GM12878 (cell line): ENCODE data around the gene DIAPH3. TPM values are rescaled to one million over a fixed set of nuclear protein-coding genes. Genes with fewer than 3 reads are reported as not detected.

Experiments
- ATAC-seq: fragments of 200-7000 bp; cut with Tn5 transposase; 3 replicates; pipeline ENCODE4 v1.9.1; 2020; ENCODE audit warnings: mild to moderate bottlenecking, moderate library complexity
- BruUV-seq: library from RNA; stranded (reverse); fragments of 400-500 nt; replicated peaks from 2 replicates; lab custom pipeline; 2021; lab: Mats Ljungman, UMichigan
- CTCF ChIA-PET: fragments of 300-600 bp; sonication (Branson Sonifier 250); formaldehyde crosslinking; extraction: SDS; loops from one replicate; lab custom pipeline; 2021; ENCODE audit warnings: inconsistent platforms; lab: Yijun Ruan, JAX
- POLR2A ChIA-PET: fragments of 350-600 bp; formaldehyde crosslinking; extraction: SDS; loops from one replicate; lab custom pipeline; 2021; ENCODE audit warnings: inconsistent platforms; lab: Charles Lee
- RAD21 ChIA-PET: fragments of 300-600 bp; sonication (Branson Sonifier 250); formaldehyde crosslinking; loops from one replicate; lab custom pipeline; 2023; ENCODE audit warnings: antibody characterized with exemption; ENCODE audit not compliant: unreplicated experiment; lab: Charles Lee
- SMC1A ChIA-PET: fragments of 300-600 bp; sonication (Branson Sonifier 250); formaldehyde crosslinking; loops from one replicate; lab custom pipeline; 2023; ENCODE audit not compliant: unreplicated experiment, uncharacterized antibody; lab: Charles Lee
- DNase-seq: peaks from one replicate; pipeline ENCODE4 v3.0.0-alpha.2; 2011; ENCODE audit warnings: low read depth, low spot score
- FAIRE-seq: peaks from 3 replicates; lab custom pipeline; 2011; peaks lifted over from hg19 to GRCh38; lab: Jason Lieb, UNC
- H2AFZ ChIP-seq: 2 replicates; pipeline ENCODE4 v1.6.0; 2011; ENCODE audit warnings: low read depth, low read length, control low read depth; ENCODE audit not compliant: control insufficient read depth
- H3K27ac ChIP-seq: 2 replicates; pipeline ENCODE4 v1.5.1; 2011; ENCODE audit warnings: control low read depth; ENCODE audit not compliant: control insufficient read depth, insufficient read depth
- H3K27me3 ChIP-seq, 2 experiments: replicated peaks in 1 of 2; 2 replicates each; pipeline versions ENCODE4 v1.6.0 to v1.6.1; 2011; ENCODE audit warnings: low read length in 1 of 2; ENCODE audit not compliant: control insufficient read depth in 2 of 2, insufficient read depth in 2 of 2
- H3K36me3 ChIP-seq, 2 experiments: 2 replicates each; pipeline ENCODE4 v1.5.1; 2011; ENCODE audit warnings: low read length in 1 of 2; ENCODE audit not compliant: control insufficient read depth in 2 of 2, insufficient read depth in 2 of 2
- H3K4me1 ChIP-seq: 2 replicates; pipeline ENCODE4 v1.6.1; 2011; ENCODE audit warnings: mild to moderate bottlenecking, low read length, moderate library complexity, mixed read lengths; ENCODE audit not compliant: control insufficient read depth, insufficient read depth
- H3K4me2 ChIP-seq: 2 replicates; pipeline ENCODE4 v1.6.0; 2011; ENCODE audit warnings: control low read depth; ENCODE audit not compliant: control insufficient read depth, insufficient read depth
- H3K4me3 ChIP-seq: fragments of 200-600 bp; sonication (generic); 2 replicates; pipeline ENCODE4 v1.5.1; 2016
- H3K79me2 ChIP-seq: 2 replicates; pipeline ENCODE4 v1.6.0; 2011; ENCODE audit warnings: low read length; ENCODE audit not compliant: control insufficient read depth, insufficient read depth
- H3K9ac ChIP-seq: 2 replicates; pipeline ENCODE4 v1.8.0; 2011; ENCODE audit warnings: low read length, control low read depth, mixed read lengths; ENCODE audit not compliant: control insufficient read depth, insufficient read depth
- H3K9me3 ChIP-seq: replicated peaks from 3 replicates; pipeline ENCODE4 v1.5.1; 2011; ENCODE audit warnings: mild to moderate bottlenecking, low read length; ENCODE audit not compliant: control insufficient read depth, insufficient read depth
- H4K20me1 ChIP-seq: 2 replicates; pipeline ENCODE4 v1.6.0; 2011; ENCODE audit not compliant: control insufficient read depth, insufficient read depth
- BMI1 ChIP-seq: fragments of 450-650 bp; IDR thresholded peaks from 2 replicates; pipeline ENCODE4 v1.6.1; 2016; ENCODE audit warnings: mild to moderate bottlenecking, moderate library complexity, borderline replicate concordance
- HDAC6 ChIP-seq: fragments of 200-600 bp; sonication (generic); IDR thresholded peaks from one replicate; pipeline ENCODE4 v1.8.0; 2017; ENCODE audit warnings: antibody characterized with exemption; ENCODE audit not compliant: unreplicated experiment
- JUND ChIP-seq: IDR thresholded peaks from 2 replicates; pipeline ENCODE4 v1.6.1; 2012; ENCODE audit warnings: low read depth, mild to moderate bottlenecking, low read length, improper control_type of control experiment, moderate library complexity
- KDM1A ChIP-seq: fragments of 200-600 bp; sonication (generic); IDR thresholded peaks from 2 replicates; pipeline ENCODE4 v1.6.1; 2016; ENCODE audit warnings: borderline replicate concordance
- RAD51 ChIP-seq: fragments of 450-650 bp; IDR thresholded peaks from 2 replicates; pipeline ENCODE4 v1.6.1; 2016; ENCODE audit warnings: moderate library complexity, mild to moderate bottlenecking, inconsistent platforms
- SMAD1 ChIP-seq: fragments of 450-650 bp; IDR thresholded peaks from 2 replicates; pipeline ENCODE4 v1.6.1; 2018; ENCODE audit warnings: mild to moderate bottlenecking, low read depth; ENCODE audit not compliant: partially characterized antibody
- SPI1 ChIP-seq: IDR thresholded peaks from 2 replicates; pipeline ENCODE4 v1.6.1; 2011; ENCODE audit warnings: low read depth, mild to moderate bottlenecking, low read length, moderate library complexity, borderline replicate concordance; ENCODE audit not compliant: insufficient read depth
- SREBF1 ChIP-seq: IDR thresholded peaks from 2 replicates; pipeline ENCODE4 v1.6.1; 2012; ENCODE audit warnings: mild to moderate bottlenecking, low read length
- TCF7 ChIP-seq: IDR thresholded peaks from 2 replicates; pipeline ENCODE4 v1.6.1; 2014; ENCODE audit warnings: antibody characterized with exemption, borderline replicate concordance
- WGBS: methylation state at CpG from one replicate; pipeline ENCODE4 v1.1.6; 2016; ENCODE audit warnings: low lambda C conversion rate; ENCODE audit not compliant: insufficient replicate concordance, insufficient coverage; ENCODE audit errors: missing lambda C conversion rate; 5-methylcytosine and 5-hydroxymethylcytosine counted together
- in situ Hi-C: fragments of 300-500 bp; cut with MboI; formaldehyde crosslinking; loops from 9 replicates; pipeline ENCODE4 v1.14.3; 2018; ENCODE audit warnings: mixed read lengths
- intact Hi-C: fragments of 100-400 bp; cut with micrococcal nuclease; formaldehyde crosslinking; loops from one replicate; pipeline ENCODE4 v1.14.2; 2022; ENCODE audit not compliant: unreplicated experiment
- polyA plus RNA-seq, 11 experiments: library from polyadenylated mRNA; depleted of rRNA in 4 of 11; unstranded in 6 of 11; stranded (reverse) in 5 of 11; fragments of >200 nt; fragmentation: Nextera tagmentation in 4 of 11; fragmentation: Illumina TruSeq in 1 of 11; extraction: Ambion mirVana in 4 of 11; extraction: Trizol in 1 of 11; gene quantifications; 1 replicate in 1 of 11; 2 replicates in 10 of 11; pipeline versions ENCODE4 v1.2.1 to v1.2.3, GENCODE V29; 2011 to 2016; ENCODE audit warnings: inconsistent platforms in 2 of 11, missing spikeins in 2 of 11, low read depth in 1 of 11
- total RNA-seq, 4 experiments: library from RNA; depleted of rRNA in 3 of 4; stranded (reverse); fragments of >200 nt in 3 of 4; fragmentation: Illumina TruSeq in 1 of 4; extraction: Trizol in 1 of 4; gene quantifications; 2 replicates each; pipeline versions ENCODE4 v1.2.1 to v1.2.3, GENCODE V29; 2013 to 2021
- TF ChIP-seq, protein P1 (sequence below): IDR thresholded peaks from 2 replicates; pipeline ENCODE4 v1.6.1; 2011; ENCODE audit warnings: low read depth, mild to moderate bottlenecking, low read length, moderate library complexity, borderline replicate concordance; ENCODE audit errors: extremely low read depth
- TF ChIP-seq, protein P2 (sequence below): IDR thresholded peaks from 2 replicates; pipeline ENCODE4 v1.6.1; 2012; ENCODE audit warnings: low read depth, low read length, improper control_type of control experiment
- TF ChIP-seq, protein P3 (sequence below): fragments of 450-650 bp; IDR thresholded peaks from 2 replicates; pipeline ENCODE4 v1.6.1; 2017; ENCODE audit warnings: borderline replicate concordance

Gene DIAPH3
- total and polyA plus RNA-seq, 10 of the 15 experiments (the other 5 are each of a cell fraction or from before 2014, with no cell fraction given), result 10.1 to 25.2 (median 15.4) TPM

DNA sequence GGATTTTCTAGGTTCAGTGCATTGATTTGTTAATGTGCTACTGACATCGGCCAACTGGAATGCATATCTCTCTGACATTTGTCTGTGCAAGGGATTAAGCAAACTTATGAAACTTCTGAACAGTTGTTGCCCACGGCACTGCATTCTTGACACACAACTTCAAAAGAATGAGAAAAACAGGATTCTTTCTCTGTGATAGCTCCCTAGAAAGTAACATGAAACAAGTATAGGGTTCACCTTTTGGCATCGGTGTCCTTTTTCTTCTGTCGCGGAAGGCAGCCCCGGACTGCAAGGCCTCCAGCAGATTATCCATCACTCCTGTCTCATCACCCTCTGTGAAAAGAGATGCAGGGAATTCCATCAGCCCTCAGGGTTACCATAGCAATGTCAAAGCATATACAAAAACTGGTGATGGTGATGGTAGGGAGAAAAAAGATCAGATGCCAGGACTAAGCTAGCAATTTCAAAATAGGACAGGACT is 389.2 kb downstream of the DIAPH3 start:
- Histone ChIP-seq H3K27ac (no peak overlapping the region), H3K4me3 (no peak overlapping the region), H3K79me2 (no peaks in the 10 kb centered on the region), H3K9ac (no peak overlapping the region), H3K27me3 (no peaks in the 10 kb centered on the region), H4K20me1 (no peaks in the 10 kb centered on the region), H2AFZ (no peak overlapping the region), H3K4me2 (no peak overlapping the region), H3K9me3 (no peaks in the 10 kb centered on the region), H3K4me1 (no peaks in the 10 kb centered on the region), H3K36me3 (no peaks in the 10 kb centered on the region)
- ChIA-PET RAD21 (interaction anchor here (0.9 to 1.4 kb wide), 2 partner anchors 94 to 657 kb away, joined by 3 read pairs; no protein-coding TSS in a partner anchor), CTCF (interaction anchor here (2.0 kb wide), 1 partner anchor 8 kb away, joined by 5 read pairs; no protein-coding TSS in a partner anchor), POLR2A (no interaction called here), SMC1A (interaction anchor here (1.2 kb wide), 1 partner anchor 22 kb away, joined by 4 read pairs; no protein-coding TSS in a partner anchor)
- BruUV-seq, result no TSS peak
- DNase-seq (no peak), ATAC-seq (no peak), FAIRE-seq (no peak)
- in situ Hi-C loops, result no loop called here
- intact Hi-C loops, result loop anchor here (10.0 kb wide), 3 partner anchors 300 to 660 kb away; no protein-coding TSS in a partner anchor
- WGBS, result 100% methylated on average over 6 of the region's 6 CpGs
- TF ChIP-seq BMI1 (no peak), HDAC6 (no peak), JUND (no peak), KDM1A (no peak), SREBF1 (no peak), RAD51 (no peak), SPI1 (no peak), TCF7 (no peak), SMAD1 (no peak)
- TF ChIP-seq, protein P1, sequence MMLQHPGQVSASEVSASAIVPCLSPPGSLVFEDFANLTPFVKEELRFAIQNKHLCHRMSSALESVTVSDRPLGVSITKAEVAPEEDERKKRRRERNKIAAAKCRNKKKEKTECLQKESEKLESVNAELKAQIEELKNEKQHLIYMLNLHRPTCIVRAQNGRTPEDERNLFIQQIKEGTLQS, result no peak
- TF ChIP-seq, protein P2, sequence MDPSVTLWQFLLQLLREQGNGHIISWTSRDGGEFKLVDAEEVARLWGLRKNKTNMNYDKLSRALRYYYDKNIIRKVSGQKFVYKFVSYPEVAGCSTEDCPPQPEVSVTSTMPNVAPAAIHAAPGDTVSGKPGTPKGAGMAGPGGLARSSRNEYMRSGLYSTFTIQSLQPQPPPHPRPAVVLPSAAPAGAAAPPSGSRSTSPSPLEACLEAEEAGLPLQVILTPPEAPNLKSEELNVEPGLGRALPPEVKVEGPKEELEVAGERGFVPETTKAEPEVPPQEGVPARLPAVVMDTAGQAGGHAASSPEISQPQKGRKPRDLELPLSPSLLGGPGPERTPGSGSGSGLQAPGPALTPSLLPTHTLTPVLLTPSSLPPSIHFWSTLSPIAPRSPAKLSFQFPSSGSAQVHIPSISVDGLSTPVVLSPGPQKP, result no peak
- TF ChIP-seq, protein P3, sequence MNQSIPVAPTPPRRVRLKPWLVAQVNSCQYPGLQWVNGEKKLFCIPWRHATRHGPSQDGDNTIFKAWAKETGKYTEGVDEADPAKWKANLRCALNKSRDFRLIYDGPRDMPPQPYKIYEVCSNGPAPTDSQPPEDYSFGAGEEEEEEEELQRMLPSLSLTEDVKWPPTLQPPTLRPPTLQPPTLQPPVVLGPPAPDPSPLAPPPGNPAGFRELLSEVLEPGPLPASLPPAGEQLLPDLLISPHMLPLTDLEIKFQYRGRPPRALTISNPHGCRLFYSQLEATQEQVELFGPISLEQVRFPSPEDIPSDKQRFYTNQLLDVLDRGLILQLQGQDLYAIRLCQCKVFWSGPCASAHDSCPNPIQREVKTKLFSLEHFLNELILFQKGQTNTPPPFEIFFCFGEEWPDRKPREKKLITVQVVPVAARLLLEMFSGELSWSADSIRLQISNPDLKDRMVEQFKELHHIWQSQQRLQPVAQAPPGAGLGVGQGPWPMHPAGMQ, result no peak
